K562 (cell line): ENCODE measurements around the gene SNX10.

Source experiments
- EZH2 ChIP-seq: IDR thresholded peaks from 2 replicates; pipeline ENCODE4 v1.6.1; 2012; ENCODE audit warnings: low read depth, mild to moderate bottlenecking, inconsistent platforms, low read length, borderline replicate concordance
- GTF2E2 ChIP-seq: fragments of 200-800 bp; sonication (Bioruptor generic); IDR thresholded peaks from 2 replicates; pipeline ENCODE4 v1.6.1; 2016; ENCODE audit warnings: missing genetic modification characterization, missing compliant biosample characterization
- KDM1A ChIP-seq, 2 experiments: fragments of 450-650 bp; IDR thresholded peaks; 2 replicates each; pipeline ENCODE4 v1.6.1; 2016; ENCODE audit warnings: mild to moderate bottlenecking in 2 of 2
- POLR2A ChIP-seq: fragments of 450-650 bp; conservative IDR thresholded peaks from 2 replicates; pipeline ENCODE4 v1.6.1; 2016
- PRMT5 ChIP-seq: sonication (generic); formaldehyde crosslinking; IDR thresholded peaks from 2 replicates; pipeline ENCODE4 v1.5.0; 2020; ENCODE audit warnings: missing genetic modification reagents
- ZNF121 ChIP-seq: sonication (generic); formaldehyde crosslinking; conservative IDR thresholded peaks from 2 replicates; pipeline ENCODE4 v1.8.0; 2022; ENCODE audit warnings: missing genetic modification reagents

DNA sequence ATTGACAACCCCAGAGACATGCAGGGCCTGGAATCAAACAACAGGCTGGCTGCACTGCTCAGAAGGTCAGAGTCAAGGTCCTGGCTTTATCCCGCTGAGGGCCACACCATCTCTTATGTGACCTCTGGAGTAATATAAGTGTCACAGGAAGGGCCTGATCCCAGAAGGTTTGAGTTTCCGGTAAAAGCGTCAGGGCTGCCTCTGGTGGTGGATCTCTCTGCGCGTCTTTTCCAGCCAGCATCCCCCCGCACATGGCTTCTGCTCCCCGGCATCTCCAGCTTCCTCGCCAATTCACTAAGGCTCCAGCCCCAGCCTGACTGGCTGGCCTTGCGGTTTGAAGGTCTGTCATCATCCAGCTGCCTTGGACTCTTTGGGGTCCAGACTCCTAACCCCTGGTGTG is 54.2 kb downstream of the SNX10 start:
- no peak for TF ChIP-seq PRMT5 (CRISPR knock-in tag)
- no peak for TF ChIP-seq KDM1A (IDR thresholded peaks at IDR 0.05)
- no peak for TF ChIP-seq GTF2E2 (tag)
- TF ChIP-seq ZNF121 (CRISPR knock-in tag): no peak
- no peak for TF ChIP-seq POLR2A
- no peak for TF ChIP-seq EZH2
